Neural cell (in vitro differentiated cells): Measurements from ENCODE around the gene P3R3URF.
A peak's percentile ranks its signal among the peaks of the same experiment; 100 is the strongest.

Source experiments
- CTCF ChIP-seq: fragments of 450-650 bp; IDR thresholded peaks from 2 replicates; pipeline ENCODE4 v1.5.1; 2014; ENCODE audit warnings: antibody characterized with exemption, mild to moderate bottlenecking, moderate library complexity; ENCODE audit not compliant: poor library complexity, severe bottlenecking
- MXI1 ChIP-seq: fragments of 450-650 bp; conservative IDR thresholded peaks from 2 replicates; pipeline ENCODE4 v1.6.1; 2014; ENCODE audit warnings: antibody characterized with exemption, mild to moderate bottlenecking; ENCODE audit not compliant: poor library complexity, severe bottlenecking
- POLR2AphosphoS5 ChIP-seq: IDR thresholded peaks from 2 replicates; pipeline ENCODE4 v1.6.1; 2012
- TAF1 ChIP-seq: IDR thresholded peaks from 2 replicates; pipeline ENCODE4 v1.6.1; 2012; ENCODE audit warnings: low read depth

- TF ChIP-seq CTCF (no peak), MXI1 (no peak), POLR2AphosphoS5 (peak; percentile 86), TAF1 (peak; percentile 7)
Measured at GRCh38 chr1:46133181-46133658, 43.1 kb downstream of the P3R3URF start.
